Measurements from ENCODE around the gene PNPLA1. TPM values are rescaled to one million over a fixed set of nuclear protein-coding genes. Genes with fewer than 3 reads are reported as not detected.

The PNPLA1 gene
- total RNA-seq, 1 donor from 2014 or later = not detected

- DNase-seq = no peak
Measured at GRCh38 chr6:36319436-36319762, 49.5 kb downstream of the PNPLA1 start.

- no peak for DNase-seq
Measured at GRCh38 chr6:36319821-36320220, 50.0 kb downstream of the PNPLA1 start.

- DNase-seq = no peak
Measured at GRCh38 chr6:36320475-36320874, 50.6 kb downstream of the PNPLA1 start.

GRCh38 chr6:36322591-36322990 is 52.7 kb downstream of the PNPLA1 start:
- DNase-seq = no peak

- DNase-seq = no peak
Measured at GRCh38 chr6:36323062-36323461, 53.2 kb downstream of the PNPLA1 start.

- DNase-seq = no peak
Measured at GRCh38 chr6:36324191-36324590, 54.3 kb downstream of the PNPLA1 start.

GRCh38 chr6:36324715-36325114 is 54.9 kb downstream of the PNPLA1 start:
- no peak for DNase-seq

GRCh38 chr6:36326356-36326995 is 56.6 kb downstream of the PNPLA1 start:
- DNase-seq = peak; percentile 70

- DNase-seq = no peak
Measured at GRCh38 chr6:36327226-36327918, 57.5 kb downstream of the PNPLA1 start.

GRCh38 chr6:36327919-36328236 is 58.0 kb downstream of the PNPLA1 start:
- DNase-seq = no peak

GRCh38 chr6:36328600-36328999 is 58.7 kb downstream of the PNPLA1 start:
- DNase-seq = no peak

GRCh38 chr6:36329798-36330291 is 60.0 kb downstream of the PNPLA1 start:
- no peak for DNase-seq

GRCh38 chr6:36330366-36330765 is 60.5 kb downstream of the PNPLA1 start:
- DNase-seq = no peak

- DNase-seq = no peak
Measured at GRCh38 chr6:36331381-36331780, 61.5 kb downstream of the PNPLA1 start.

GRCh38 chr6:36333171-36333895 is 63.5 kb downstream of the PNPLA1 start:
- DNase-seq = no peak

GRCh38 chr6:36333931-36334725 is 64.3 kb downstream of the PNPLA1 start:
- DNase-seq = peak; percentile 55

GRCh38 chr6:36334832-36335459 is 65.1 kb downstream of the PNPLA1 start:
- DNase-seq = no peak

GRCh38 chr6:36335465-36336207 is 65.8 kb downstream of the PNPLA1 start:
- DNase-seq = no peak

GRCh38 chr6:36336208-36336710 is 66.4 kb downstream of the PNPLA1 start:
- no peak for DNase-seq

- DNase-seq = no peak
Measured at GRCh38 chr6:36336779-36337241, 67.0 kb downstream of the PNPLA1 start, which contains the start of gene BNIP5. Gene BNIP5, minus strand, starts transcription at chr6:36336888. Its CDS starts 6,198 bp downstream, at chr6:36330690.

GRCh38 chr6:36337814-36338213 is 68.0 kb downstream of the PNPLA1 start:
- no peak for DNase-seq
